HepG2 (cell line): ENCODE data around the gene SPAG9. TPM values are rescaled to one million over a fixed set of nuclear protein-coding genes. Genes with fewer than 3 reads are reported as not detected.
A peak's percentile ranks its signal among the peaks of the same experiment; 100 is the strongest.

Experiments used
- ATRX ChIP-seq: sonication (generic); formaldehyde crosslinking; IDR thresholded peaks from 2 replicates; pipeline ENCODE4 v1.4.0; 2020; ENCODE audit warnings: missing genetic modification reagents, borderline replicate concordance
- HCFC1 ChIP-seq: fragments of 150-350 bp; IDR thresholded peaks from 2 replicates; pipeline ENCODE4 v1.6.1; 2014; ENCODE audit warnings: low read depth, low read length
- KLF12 ChIP-seq: sonication (generic); formaldehyde crosslinking; IDR thresholded peaks from 2 replicates; pipeline ENCODE4 v1.4.0; 2020; ENCODE audit warnings: missing genetic modification reagents, borderline replicate concordance
- MTF1 ChIP-seq: sonication (generic); formaldehyde crosslinking; IDR thresholded peaks from 2 replicates; pipeline ENCODE4 v1.5.0; 2020; ENCODE audit warnings: missing genetic modification reagents
- NR2F6 ChIP-seq, 2 experiments: IDR thresholded peaks; 2 replicates each; pipeline ENCODE4 v1.6.1; 2016; ENCODE audit warnings: antibody characterized with exemption in 1 of 2, mild to moderate bottlenecking in 1 of 2
- RARG ChIP-seq: sonication (generic); formaldehyde crosslinking; IDR thresholded peaks from 2 replicates; pipeline ENCODE4 v1.4.0; 2020; ENCODE audit warnings: low read depth, mild to moderate bottlenecking, missing genetic modification reagents
- SIX4 ChIP-seq: sonication (generic); formaldehyde crosslinking; IDR thresholded peaks from 2 replicates; pipeline ENCODE4 v1.4.0; 2020; ENCODE audit warnings: missing genetic modification reagents
- TEAD2 ChIP-seq: sonication (generic); formaldehyde crosslinking; IDR thresholded peaks from 2 replicates; pipeline ENCODE4 v1.9.0; 2021; ENCODE audit warnings: missing genetic modification reagents
- TP53 ChIP-seq: sonication (generic); formaldehyde crosslinking; conservative IDR thresholded peaks from 2 replicates; pipeline ENCODE4 v1.4.0; 2020; ENCODE audit warnings: missing genetic modification reagents
- ZBTB1 ChIP-seq: sonication (generic); formaldehyde crosslinking; IDR thresholded peaks from 2 replicates; pipeline ENCODE4 v1.4.0; 2020; ENCODE audit warnings: missing genetic modification reagents, borderline replicate concordance
- ZBTB7A ChIP-seq: sonication (generic); formaldehyde crosslinking; IDR thresholded peaks from 2 replicates; pipeline ENCODE4 v1.8.0; 2022; ENCODE audit warnings: mild to moderate bottlenecking, missing genetic modification reagents
- ZFP36L2 ChIP-seq: sonication (generic); formaldehyde crosslinking; IDR thresholded peaks from 2 replicates; pipeline ENCODE4 v1.4.0; 2020; ENCODE audit warnings: missing genetic modification reagents
- ZNF17 ChIP-seq: sonication (generic); formaldehyde crosslinking; IDR thresholded peaks from 2 replicates; pipeline ENCODE4 v1.5.0; 2020; ENCODE audit warnings: mild to moderate bottlenecking, missing genetic modification reagents
- ZNF207 ChIP-seq: fragments of 450-650 bp; IDR thresholded peaks from 2 replicates; pipeline ENCODE4 v1.6.1; 2016; ENCODE audit warnings: antibody characterized with exemption, borderline replicate concordance
- ZNF296 ChIP-seq: sonication (generic); formaldehyde crosslinking; conservative IDR thresholded peaks from 2 replicates; pipeline ENCODE4 v1.5.0; 2020; ENCODE audit warnings: mild to moderate bottlenecking, missing genetic modification reagents
- ZNF367 ChIP-seq: sonication (generic); formaldehyde crosslinking; IDR thresholded peaks from 2 replicates; pipeline ENCODE4 v1.4.0; 2020; ENCODE audit warnings: missing genetic modification reagents, borderline replicate concordance
- ZNF431 ChIP-seq: sonication (generic); formaldehyde crosslinking; IDR thresholded peaks from 2 replicates; pipeline ENCODE4 v1.9.0; 2022; ENCODE audit warnings: missing genetic modification reagents, low read depth, mild to moderate bottlenecking, borderline replicate concordance
- ZNF629 ChIP-seq: sonication (generic); formaldehyde crosslinking; conservative IDR thresholded peaks from 2 replicates; pipeline ENCODE4 v1.5.0; 2020; ENCODE audit warnings: missing genetic modification reagents
- ZNF777 ChIP-seq: sonication (generic); formaldehyde crosslinking; IDR thresholded peaks from 2 replicates; pipeline ENCODE4 v1.4.0; 2020; ENCODE audit warnings: missing genetic modification reagents
- ZNF781 ChIP-seq: sonication (generic); formaldehyde crosslinking; IDR thresholded peaks from 2 replicates; pipeline ENCODE4 v1.5.1; 2020; ENCODE audit warnings: borderline replicate concordance, mild to moderate bottlenecking, missing genetic modification reagents; ENCODE audit errors: not compliant biosample characterization
- polyA plus RNA-seq, 8 experiments: library from polyadenylated mRNA; depleted of rRNA in 3 of 8; stranded (reverse) in 7 of 8; unstranded in 1 of 8; fragments of >200 nt; fragmentation: Illumina TruSeq in 4 of 8; extraction: Trizol in 4 of 8; gene quantifications; 2 replicates each; pipeline versions ENCODE4 v1.2.1 to v1.2.3, GENCODE V29; 2011 to 2016; ENCODE audit warnings: low read depth in 4 of 8, missing spikeins in 1 of 8, mixed read lengths in 1 of 8; ENCODE audit not compliant: insufficient read depth in 1 of 8
- total RNA-seq, 5 experiments: library from RNA; depleted of rRNA; stranded (reverse); fragments of >200 nt; fragmentation: Illumina TruSeq; extraction: Trizol; gene quantifications; 2 replicates each; pipeline ENCODE4 v1.2.3, GENCODE V29; 2016; ENCODE audit warnings: low read depth in 1 of 5
- TF ChIP-seq, protein P1 (sequence below): IDR thresholded peaks from 2 replicates; pipeline ENCODE4 v1.6.1; 2016; ENCODE audit warnings: low read depth, borderline replicate concordance
- TF ChIP-seq, protein P2 (sequence below), 2 experiments: IDR thresholded peaks; 2 replicates each; pipeline ENCODE4 v1.6.1; 2011 to 2012; ENCODE audit warnings: low read length in 2 of 2, borderline replicate concordance in 1 of 2, low read depth in 1 of 2, mild to moderate bottlenecking in 1 of 2, moderate library complexity in 1 of 2

Gene SPAG9
- total and polyA plus RNA-seq, 2 of the 13 experiments (the other 11 are each of a cell fraction or from before 2014, with no cell fraction given) = 43.2 to 78.6 TPM

DNA sequence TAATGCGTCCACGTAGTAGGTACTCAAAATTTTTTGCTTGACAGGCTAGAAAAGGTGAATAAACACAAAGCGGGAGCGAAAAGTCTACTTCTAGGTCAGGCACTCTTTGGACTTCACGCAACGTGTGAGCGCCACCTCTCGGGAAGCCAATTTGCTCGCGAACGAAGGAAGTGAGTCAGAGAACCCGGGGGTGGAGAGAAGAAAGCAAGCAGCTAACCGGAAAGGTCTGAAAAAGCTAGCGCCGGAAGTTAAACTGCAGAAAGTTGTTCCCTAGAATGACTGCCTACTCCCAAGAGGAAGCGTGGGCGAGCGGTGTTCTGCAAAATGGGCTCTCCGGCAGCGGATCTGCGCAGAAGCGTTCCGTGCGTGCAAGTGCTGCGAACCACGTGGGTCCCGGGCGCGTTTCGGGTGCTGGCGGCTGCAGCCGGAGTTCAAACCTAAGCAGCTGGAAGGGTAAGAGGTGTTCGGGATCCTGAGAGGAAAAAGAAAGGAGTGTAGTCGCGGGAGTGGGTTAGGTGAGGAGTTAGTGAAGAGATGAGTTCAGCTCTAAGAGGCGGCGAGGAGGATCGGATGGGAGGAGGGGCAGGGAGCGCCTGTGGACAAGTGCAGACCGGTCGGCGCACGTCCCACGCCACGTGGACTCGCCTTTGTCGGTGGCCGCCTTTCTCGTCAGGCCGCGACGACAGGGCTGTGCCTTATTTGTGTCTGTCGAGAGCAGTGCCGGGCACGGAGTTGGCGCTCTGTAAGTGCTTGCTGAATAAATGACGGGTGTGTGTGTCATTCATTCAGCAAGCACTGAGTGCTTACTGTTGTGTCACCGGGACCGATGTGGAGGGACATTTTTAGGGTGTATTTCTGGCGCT lies 32.8 kb upstream of the SPAG9 start, which contains the start of gene NME1 (continued):
- TF ChIP-seq ZNF777 (CRISPR knock-in tag) (peak; percentile 76), ZNF17 (CRISPR knock-in tag) (peak; percentile 66; the same call in 1 of the 2 replicates), TEAD2 (CRISPR knock-in tag) (no peak), ZBTB1 (CRISPR knock-in tag) (0 out of 2 replicates have a peak, but pooled peaks have one; percentile 75), ATRX (0 out of 2 replicates have a peak, but pooled peaks have one; percentile 68), ZNF207 (0 out of 2 replicates have a peak, but pooled peaks have one; percentile 14), ZNF367 (CRISPR knock-in tag) (peak; percentile 95), TP53 (CRISPR knock-in tag) (peak; percentile 93; the same call in 1 of the 2 replicates), ZFP36L2 (peak; percentile 82; the same call in 1 of the 2 replicates), ZNF296 (CRISPR knock-in tag) (peak; percentile 92; the same call in 1 of the 2 replicates), SIX4 (peak; percentile 90), ZBTB7A (CRISPR knock-in tag) (0 out of 2 replicates have a peak, but pooled peaks have one; percentile 44), NR2F6 (IDR thresholded peaks at IDR 0.05) (peak; percentile 70), NR2F6 (CRISPR knock-in tag; IDR thresholded peaks at IDR 0.05) (peak; percentile 76), ZNF781 (CRISPR knock-in tag) (peak; percentile 97), MTF1 (CRISPR knock-in tag) (peak; percentile 93), KLF12 (CRISPR knock-in tag) (peak; percentile 98; the same call in 1 of the 2 replicates), ZNF431 (CRISPR knock-in tag) (peak; percentile 96), ZNF629 (peak; percentile 79), HCFC1 (peak; percentile 91), RARG (CRISPR knock-in tag) (peak; percentile 97; the same call in 1 of the 2 replicates)
- TF ChIP-seq, protein P1, sequence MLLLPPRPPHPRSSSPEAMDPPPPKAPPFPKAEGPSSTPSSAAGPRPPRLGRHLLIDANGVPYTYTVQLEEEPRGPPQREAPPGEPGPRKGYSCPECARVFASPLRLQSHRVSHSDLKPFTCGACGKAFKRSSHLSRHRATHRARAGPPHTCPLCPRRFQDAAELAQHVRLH = peak; percentile 100
- TF ChIP-seq, protein P2, sequence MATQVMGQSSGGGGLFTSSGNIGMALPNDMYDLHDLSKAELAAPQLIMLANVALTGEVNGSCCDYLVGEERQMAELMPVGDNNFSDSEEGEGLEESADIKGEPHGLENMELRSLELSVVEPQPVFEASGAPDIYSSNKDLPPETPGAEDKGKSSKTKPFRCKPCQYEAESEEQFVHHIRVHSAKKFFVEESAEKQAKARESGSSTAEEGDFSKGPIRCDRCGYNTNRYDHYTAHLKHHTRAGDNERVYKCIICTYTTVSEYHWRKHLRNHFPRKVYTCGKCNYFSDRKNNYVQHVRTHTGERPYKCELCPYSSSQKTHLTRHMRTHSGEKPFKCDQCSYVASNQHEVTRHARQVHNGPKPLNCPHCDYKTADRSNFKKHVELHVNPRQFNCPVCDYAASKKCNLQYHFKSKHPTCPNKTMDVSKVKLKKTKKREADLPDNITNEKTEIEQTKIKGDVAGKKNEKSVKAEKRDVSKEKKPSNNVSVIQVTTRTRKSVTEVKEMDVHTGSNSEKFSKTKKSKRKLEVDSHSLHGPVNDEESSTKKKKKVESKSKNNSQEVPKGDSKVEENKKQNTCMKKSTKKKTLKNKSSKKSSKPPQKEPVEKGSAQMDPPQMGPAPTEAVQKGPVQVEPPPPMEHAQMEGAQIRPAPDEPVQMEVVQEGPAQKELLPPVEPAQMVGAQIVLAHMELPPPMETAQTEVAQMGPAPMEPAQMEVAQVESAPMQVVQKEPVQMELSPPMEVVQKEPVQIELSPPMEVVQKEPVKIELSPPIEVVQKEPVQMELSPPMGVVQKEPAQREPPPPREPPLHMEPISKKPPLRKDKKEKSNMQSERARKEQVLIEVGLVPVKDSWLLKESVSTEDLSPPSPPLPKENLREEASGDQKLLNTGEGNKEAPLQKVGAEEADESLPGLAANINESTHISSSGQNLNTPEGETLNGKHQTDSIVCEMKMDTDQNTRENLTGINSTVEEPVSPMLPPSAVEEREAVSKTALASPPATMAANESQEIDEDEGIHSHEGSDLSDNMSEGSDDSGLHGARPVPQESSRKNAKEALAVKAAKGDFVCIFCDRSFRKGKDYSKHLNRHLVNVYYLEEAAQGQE (IDR thresholded peaks at IDR 0.05; ENCODE audit: borderline replicate concordance in 1 of 2, low read depth in 1 of 2, low read length in 2 of 2) = peak in 1 of 2 experiments; percentile 85; a peak in 2 of 4 replicates
